Thyroid gland (tissue), 4 donors: ENCODE measurements around the gene POLR1C. TPM values are rescaled to one million over a fixed set of nuclear protein-coding genes. Genes with fewer than 3 reads are reported as not detected.
"Not testable (repeated sequence)": the region's sequence is repeated elsewhere in the genome, so short reads cannot be mapped to it uniquely, and the experiment has no call there.

Experiments used
- DNase-seq, 2 donors: peaks; one replicate each; pipeline ENCODE4 v3.0.0-alpha.2; 2019
- H3K27ac ChIP-seq, 3 donors: fragments of 200-600 bp; sonication (generic); 1 replicate in 2 of 3; 2 replicates in 1 of 3; pipeline ENCODE4 v1.5.1; 2016 to 2019; ENCODE audit warnings: mild to moderate bottlenecking in 1 of 3, moderate library complexity in 1 of 3
- H3K27me3 ChIP-seq: fragments of 200-600 bp; sonication (generic); one replicate; pipeline ENCODE4 v1.5.1; 2019
- H3K36me3 ChIP-seq, 2 donors: fragments of 200-600 bp; sonication (generic); one replicate each; pipeline ENCODE4 v1.5.1; 2016 to 2019
- H3K4me1 ChIP-seq, 2 donors: fragments of 200-600 bp; sonication (generic); one replicate each; pipeline ENCODE4 v1.5.1; 2017 to 2019
- H3K4me3 ChIP-seq, 3 donors: fragments of 200-600 bp; sonication (generic); replicated peaks in 1 of 3; 1 replicate in 2 of 3; 2 replicates in 1 of 3; pipeline ENCODE4 v1.5.1; 2016; ENCODE audit warnings: mild to moderate bottlenecking in 1 of 3
- H3K9me3 ChIP-seq: fragments of 200-600 bp; sonication (generic); one replicate; pipeline ENCODE4 v1.5.1; 2017
- CTCF ChIP-seq, 6 experiments: fragments of 200-600 bp in 3 of 6; fragments of 450-650 bp in 3 of 6; sonication (generic) in 3 of 6; IDR thresholded peaks; one replicate each; pipeline ENCODE4 v1.5.1; 2016 to 2019; ENCODE audit warnings: antibody characterized with exemption in 6 of 6, mild to moderate bottlenecking in 2 of 6, inconsistent platforms in 1 of 6, moderate library complexity in 1 of 6
- POLR2A ChIP-seq, 2 donors: fragments of 450-650 bp; IDR thresholded peaks; one replicate each; pipeline ENCODE4 v1.6.1; 2017; ENCODE audit warnings: antibody characterized with exemption in 2 of 2, mild to moderate bottlenecking in 2 of 2, moderate library complexity in 1 of 2
- WGBS, 2 donors: methylation state at CpG; one replicate each; pipeline ENCODE4 v1.1.5; 2017; 5-methylcytosine and 5-hydroxymethylcytosine counted together
- intact Hi-C: fragments of 100-400 bp; cut with DNase I; formaldehyde crosslinking; loops from one replicate; pipeline ENCODE4 v1.15.1; 2023
- total RNA-seq, 4 donors: library from RNA; depleted of rRNA; stranded (reverse); fragments of >200 nt; gene quantifications; one replicate each; pipeline ENCODE4 v1.2.3, GENCODE V29; 2016

POLR1C gene
- total RNA-seq, 4 donors from 2014 or later, result 27.6 to 41.9 (median 38.2) TPM

DNA sequence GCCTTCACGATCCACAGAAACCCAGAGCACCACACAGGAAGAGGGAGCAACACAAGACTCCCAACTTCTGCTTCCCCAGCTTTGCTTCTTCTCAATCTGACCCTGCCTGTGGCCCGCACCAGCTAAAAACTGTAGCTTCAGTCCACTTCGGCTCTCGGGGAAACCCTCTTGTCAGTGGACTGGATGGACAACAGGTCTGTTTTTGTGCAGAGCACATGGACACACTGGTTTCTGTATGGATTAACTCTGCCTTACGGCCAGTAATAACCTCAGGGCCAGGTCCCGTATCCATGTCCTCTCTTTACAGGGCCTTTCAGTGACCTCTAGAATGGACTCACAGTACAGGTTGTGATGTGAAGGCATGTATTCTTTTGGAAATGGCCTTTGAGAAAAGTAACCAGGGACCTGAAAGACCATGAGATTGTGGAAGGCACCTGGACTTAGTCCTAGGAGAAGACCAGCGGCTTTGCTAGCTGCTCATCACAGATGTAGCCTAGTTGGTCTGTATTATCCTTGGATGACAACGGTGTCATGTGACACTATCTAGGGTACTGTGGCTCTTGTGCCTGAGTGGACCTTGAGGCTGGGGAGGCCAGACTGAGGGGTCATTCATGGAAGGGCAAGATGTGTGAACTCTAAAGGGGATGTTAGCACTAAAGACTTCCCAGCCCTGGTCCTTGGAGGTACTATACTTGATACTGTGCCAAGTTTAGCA is 5.8 kb downstream of the POLR1C start:
- Histone ChIP-seq H3K4me1 (peaks cover 23 to 37% of the 10 kb centered on the region in 2 donors), H3K4me3 (no peak overlapping the region), H3K36me3 (peaks cover 60 to 71% of the 10 kb centered on the region in 2 donors), H3K27me3 (no peaks in the 10 kb centered on the region), H3K9me3 (no peaks in the 10 kb centered on the region), H3K27ac (peak overlapping the region; percentile 30 to 68 (median 49))
- DNase-seq, result no peak
- no peak for TF ChIP-seq CTCF (IDR thresholded peaks at IDR 0.05)
- no peak for TF ChIP-seq POLR2A (IDR thresholded peaks at IDR 0.05)
- intact Hi-C loops, result loop anchor here (5.0 kb wide), 1 partner anchor 50 kb away; no protein-coding TSS in a partner anchor
- 78 to 92% methylated on average over 8 of the region's 8 CpGs for WGBS, 2 donors

DNA sequence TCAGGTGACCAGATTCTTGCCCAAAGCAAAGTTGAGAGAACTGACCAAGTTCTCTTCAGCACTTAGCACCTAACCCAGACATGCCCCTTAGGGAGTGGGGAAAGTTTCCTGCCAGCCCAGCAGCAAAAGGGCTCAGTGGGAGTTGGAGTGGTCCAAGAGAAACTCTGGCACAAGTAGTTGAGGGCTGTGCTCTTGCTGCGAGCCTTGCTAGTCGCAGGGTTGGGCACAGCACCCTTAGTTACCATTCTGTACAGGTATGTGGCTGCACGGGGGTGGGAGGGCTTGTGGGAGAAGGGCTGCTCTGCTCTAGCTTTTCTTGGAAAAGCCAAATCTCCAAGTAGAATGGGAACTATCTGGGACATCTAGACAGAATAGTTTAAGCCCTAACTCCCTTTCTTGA is 6.4 kb downstream of the POLR1C start:
- intact Hi-C loops, result loop anchor here (5.0 kb wide), 1 partner anchor 49 kb away; no protein-coding TSS in a partner anchor
- Histone ChIP-seq H3K27me3 (no peaks in the 10 kb centered on the region), H3K27ac (peak overlapping the region in 2 of 3 donors; percentile 30 to 49), H3K9me3 (no peaks in the 10 kb centered on the region), H3K36me3 (peaks cover 66 to 76% of the 10 kb centered on the region in 2 donors), H3K4me3 (no peak overlapping the region), H3K4me1 (peaks cover 18 to 32% of the 10 kb centered on the region in 2 donors)
- DNase-seq, result no peak
- WGBS, 2 donors, result 44 to 65% methylated on average over 3 of the region's 3 CpGs
- TF ChIP-seq CTCF (IDR thresholded peaks at IDR 0.05) (no peak), POLR2A (IDR thresholded peaks at IDR 0.05) (no peak)

DNA sequence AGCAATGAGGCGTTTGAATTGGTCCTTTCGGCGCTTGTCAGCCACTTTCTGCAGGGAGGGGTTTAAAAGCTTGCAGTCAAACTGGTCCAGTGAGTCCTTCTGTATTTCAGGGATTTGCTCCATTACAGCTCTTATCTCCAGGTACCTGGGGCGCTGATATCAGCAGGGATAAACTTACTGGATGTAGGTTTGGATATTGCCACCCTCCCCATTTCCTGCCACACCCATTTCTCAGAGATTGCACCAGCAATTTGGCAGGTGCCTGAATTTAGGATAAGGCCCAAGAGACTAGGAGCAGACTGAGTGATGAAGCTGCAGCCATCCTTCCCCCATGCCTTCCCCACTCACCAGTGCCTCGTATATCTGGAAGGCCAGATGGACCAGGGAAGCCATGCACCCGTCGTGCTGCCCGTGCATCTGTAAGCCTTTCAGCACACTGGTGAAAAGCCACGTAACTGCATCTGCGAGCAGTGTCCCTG is 7.6 kb downstream of the POLR1C start:
- no peaks in the 10 kb centered on the region for H3K9me3 ChIP-seq
- peaks cover 70 to 80% of the 10 kb centered on the region in 2 donors for H3K36me3 ChIP-seq
- peaks cover 13 to 25% of the 10 kb centered on the region in 2 donors for H3K4me1 ChIP-seq
- H3K4me3 ChIP-seq, result no peak overlapping the region
- no peak for DNase-seq
- TF ChIP-seq CTCF (IDR thresholded peaks at IDR 0.05), result no peak
- TF ChIP-seq POLR2A (IDR thresholded peaks at IDR 0.05), result no peak
- intact Hi-C loops, result loop anchor here (5.0 kb wide), 1 partner anchor 48 kb away; no protein-coding TSS in a partner anchor
- no peaks in the 10 kb centered on the region for H3K27me3 ChIP-seq
- no peak overlapping the region for H3K27ac ChIP-seq
- WGBS, 2 donors, result 91 to 94% methylated on average over 6 to 10 of the region's 10 CpGs

GRCh38 chr6:43532201-43532600 is 15.3 kb downstream of the POLR1C start:
- 91 to 92% methylated on average over 1 of the region's 1 CpG for WGBS, 2 donors
- DNase-seq, result no peak
- Histone ChIP-seq H3K4me1 (no peaks in the 10 kb centered on the region), H3K4me3 (no peak overlapping the region), H3K36me3 (peaks cover 31 to 43% of the 10 kb centered on the region in 2 donors), H3K27ac (no peak overlapping the region), H3K9me3 (no peaks in the 10 kb centered on the region), H3K27me3 (no peaks in the 10 kb centered on the region)
- intact Hi-C loops, result no loop called here
- TF ChIP-seq CTCF (IDR thresholded peaks at IDR 0.05), result no peak
- TF ChIP-seq POLR2A (IDR thresholded peaks at IDR 0.05), result no peak

GRCh38 chr6:43538986-43539385 is 22.1 kb downstream of the POLR1C start:
- H3K27ac ChIP-seq, H3K4me1 ChIP-seq, DNase-seq, H3K9me3 ChIP-seq, H3K4me3 ChIP-seq, H3K27me3 ChIP-seq, intact Hi-C loops: not testable (repeated sequence)
- 97% methylated on average over 6 to 9 of the region's 17 CpGs for WGBS, 2 donors
- peaks cover 6 to 16% of the 10 kb centered on the region in 2 donors for H3K36me3 ChIP-seq

- H3K4me3 ChIP-seq, H3K4me1 ChIP-seq, H3K27ac ChIP-seq, H3K9me3 ChIP-seq, DNase-seq, H3K27me3 ChIP-seq, intact Hi-C loops: not testable (repeated sequence)
- WGBS, 2 donors, result 96 to 99% methylated on average over 14 to 20 of the region's 20 CpGs
- peaks cover 8 to 20% of the 10 kb centered on the region in 2 donors for H3K36me3 ChIP-seq
These were observed 22.5 kb downstream of the POLR1C start for GRCh38 chr6:43539409-43539808.
